ENCODE data around the gene HEXA.

- TF ChIP-seq, protein P1, sequence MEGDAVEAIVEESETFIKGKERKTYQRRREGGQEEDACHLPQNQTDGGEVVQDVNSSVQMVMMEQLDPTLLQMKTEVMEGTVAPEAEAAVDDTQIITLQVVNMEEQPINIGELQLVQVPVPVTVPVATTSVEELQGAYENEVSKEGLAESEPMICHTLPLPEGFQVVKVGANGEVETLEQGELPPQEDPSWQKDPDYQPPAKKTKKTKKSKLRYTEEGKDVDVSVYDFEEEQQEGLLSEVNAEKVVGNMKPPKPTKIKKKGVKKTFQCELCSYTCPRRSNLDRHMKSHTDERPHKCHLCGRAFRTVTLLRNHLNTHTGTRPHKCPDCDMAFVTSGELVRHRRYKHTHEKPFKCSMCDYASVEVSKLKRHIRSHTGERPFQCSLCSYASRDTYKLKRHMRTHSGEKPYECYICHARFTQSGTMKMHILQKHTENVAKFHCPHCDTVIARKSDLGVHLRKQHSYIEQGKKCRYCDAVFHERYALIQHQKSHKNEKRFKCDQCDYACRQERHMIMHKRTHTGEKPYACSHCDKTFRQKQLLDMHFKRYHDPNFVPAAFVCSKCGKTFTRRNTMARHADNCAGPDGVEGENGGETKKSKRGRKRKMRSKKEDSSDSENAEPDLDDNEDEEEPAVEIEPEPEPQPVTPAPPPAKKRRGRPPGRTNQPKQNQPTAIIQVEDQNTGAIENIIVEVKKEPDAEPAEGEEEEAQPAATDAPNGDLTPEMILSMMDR (IDR thresholded peaks at IDR 0.05 in 8 of 11, conservative IDR thresholded peaks at IDR 0.05 in 3 of 11): no peak
- no peak for TF ChIP-seq POLR2A (IDR thresholded peaks at IDR 0.05)
These were observed 10.0 kb downstream of the HEXA start for GRCh38 chr15:72365844-72366243.
